Smooth muscle cell of bladder (primary cell): ENCODE data around the gene ASB12. TPM values are rescaled to one million over a fixed set of nuclear protein-coding genes. Genes with fewer than 3 reads are reported as not detected.

Experiments used
- total RNA-seq: library from RNA; depleted of rRNA; stranded (reverse); fragments of >200 nt; gene quantifications from 2 replicates; pipeline ENCODE4 v1.2.3, GENCODE V29; 2014

ASB12 gene, protein sequence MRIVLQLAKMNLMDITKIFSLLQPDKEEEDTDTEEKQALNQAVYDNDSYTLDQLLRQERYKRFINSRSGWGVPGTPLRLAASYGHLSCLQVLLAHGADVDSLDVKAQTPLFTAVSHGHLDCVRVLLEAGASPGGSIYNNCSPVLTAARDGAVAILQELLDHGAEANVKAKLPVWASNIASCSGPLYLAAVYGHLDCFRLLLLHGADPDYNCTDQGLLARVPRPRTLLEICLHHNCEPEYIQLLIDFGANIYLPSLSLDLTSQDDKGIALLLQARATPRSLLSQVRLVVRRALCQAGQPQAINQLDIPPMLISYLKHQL
- not detected in 2 replicates for total RNA-seq

GRCh38 chrX:64230123-64230970, at the start of gene ASB12:
Gene ASB12, minus strand, starts transcription at chrX:64230607. Its CDS starts 4,957 bp downstream, at chrX:64225650.

DNA sequence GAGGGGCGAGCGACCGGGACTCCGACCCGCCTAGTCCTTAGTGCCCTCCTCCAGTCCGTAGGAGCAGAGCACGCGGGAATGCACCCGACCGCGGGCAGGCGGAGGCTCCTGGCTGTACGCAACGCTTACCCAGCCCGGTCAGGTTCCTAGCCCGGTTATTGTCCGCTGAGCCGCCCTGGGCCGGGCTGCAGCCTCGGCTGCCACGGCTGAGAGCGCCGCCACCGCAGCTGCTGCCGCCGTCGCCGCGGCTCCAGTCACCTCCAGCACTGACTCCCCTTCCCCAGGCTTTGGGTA, 25.0 kb downstream of the ASB12 start, which contains the start of gene AMER1:
AMER1 (minus strand) TSS at position 268 of the 294 bp plus-strand sequence. CDS start 12,422 bp downstream, outside the sequence.

Other genes starting within 250 kb of the ASB12 start
- 1.00 and 1.5 TPM in 2 replicates for gene AMER1, start 24.9 kb downstream of the ASB12 start, total RNA-seq
- gene MTMR8, start 164.8 kb upstream of the ASB12 start, total RNA-seq, result not detected in 2 replicates